ENCODE data around the gene SART3.
"Not testable (repeated sequence)": the region's sequence is repeated elsewhere in the genome, so short reads cannot be mapped to it uniquely, and the experiment has no call there.

The SART3 gene

DNA sequence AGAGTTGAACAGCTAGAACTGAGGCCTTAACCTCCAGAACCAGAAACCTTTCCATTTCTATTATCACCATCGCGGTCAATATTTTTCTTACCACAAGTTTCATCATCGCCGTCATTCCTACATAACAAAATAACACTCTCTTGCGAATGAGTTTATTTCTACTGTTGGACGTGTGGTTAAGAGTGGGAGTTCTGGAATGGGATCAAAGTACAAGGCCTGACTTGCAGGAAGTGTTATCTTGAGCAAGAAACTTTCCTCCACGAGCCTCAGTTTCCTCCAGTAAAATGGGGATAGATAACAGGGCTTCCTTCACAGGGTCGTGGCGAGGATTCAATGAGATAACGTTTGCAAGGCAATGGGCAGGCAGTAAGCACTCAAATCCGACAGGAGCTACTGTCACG lies 652 bp downstream of the SART3 start:
- TF ChIP-seq, protein P1, sequence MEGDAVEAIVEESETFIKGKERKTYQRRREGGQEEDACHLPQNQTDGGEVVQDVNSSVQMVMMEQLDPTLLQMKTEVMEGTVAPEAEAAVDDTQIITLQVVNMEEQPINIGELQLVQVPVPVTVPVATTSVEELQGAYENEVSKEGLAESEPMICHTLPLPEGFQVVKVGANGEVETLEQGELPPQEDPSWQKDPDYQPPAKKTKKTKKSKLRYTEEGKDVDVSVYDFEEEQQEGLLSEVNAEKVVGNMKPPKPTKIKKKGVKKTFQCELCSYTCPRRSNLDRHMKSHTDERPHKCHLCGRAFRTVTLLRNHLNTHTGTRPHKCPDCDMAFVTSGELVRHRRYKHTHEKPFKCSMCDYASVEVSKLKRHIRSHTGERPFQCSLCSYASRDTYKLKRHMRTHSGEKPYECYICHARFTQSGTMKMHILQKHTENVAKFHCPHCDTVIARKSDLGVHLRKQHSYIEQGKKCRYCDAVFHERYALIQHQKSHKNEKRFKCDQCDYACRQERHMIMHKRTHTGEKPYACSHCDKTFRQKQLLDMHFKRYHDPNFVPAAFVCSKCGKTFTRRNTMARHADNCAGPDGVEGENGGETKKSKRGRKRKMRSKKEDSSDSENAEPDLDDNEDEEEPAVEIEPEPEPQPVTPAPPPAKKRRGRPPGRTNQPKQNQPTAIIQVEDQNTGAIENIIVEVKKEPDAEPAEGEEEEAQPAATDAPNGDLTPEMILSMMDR (IDR thresholded peaks at IDR 0.05; ENCODE audit: unreplicated experiment in 3 of 3), result no peak
- H3K36me3 Mint-ChIP-seq (ENCODE audit: low read depth), result peaks cover 14% of the 10 kb centered on the region
- peaks cover 53% of the 10 kb centered on the region for H3K4me1 Mint-ChIP-seq

DNA sequence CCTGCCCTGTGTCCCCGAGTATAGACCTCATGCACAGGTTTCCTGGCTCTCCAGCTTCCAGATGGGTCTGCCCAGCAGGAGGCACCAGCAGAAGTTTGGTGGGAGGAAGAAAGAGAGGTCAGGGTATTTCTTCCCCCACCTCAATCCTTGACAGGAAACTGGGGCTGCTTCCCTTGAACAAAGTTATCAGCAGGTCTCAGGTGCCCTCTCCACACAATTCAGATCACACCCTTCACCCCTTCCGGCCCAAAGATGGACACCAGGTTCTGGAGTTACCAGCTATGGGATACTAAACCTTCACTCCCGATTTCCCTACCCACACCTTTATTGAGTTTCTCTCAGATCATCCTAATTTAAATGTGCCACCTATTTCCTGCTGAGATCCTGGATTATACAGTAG lies 1.2 kb downstream of the SART3 start:
- Mint-ChIP-seq H3K4me3 (peak overlapping the region; percentile 97 to 100 (median 100)), H3K4me1 (peaks cover 52% of the 10 kb centered on the region), H3K27me3 (ENCODE audit: low read depth) (no peaks in the 10 kb centered on the region), H3K36me3 (ENCODE audit: low read depth) (peaks cover 12% of the 10 kb centered on the region), H3K27ac (peak overlapping the region; percentile 98 to 99 (median 99)), H3K9me3 (no peaks in the 10 kb centered on the region)
- TF ChIP-seq, protein P1 (IDR thresholded peaks at IDR 0.05; ENCODE audit: unreplicated experiment in 3 of 3), result no peak

More for the DNA sequence above, 652 bp downstream of the SART3 start:
- Mint-ChIP-seq H3K27me3 (ENCODE audit: low read depth) (no peaks in the 10 kb centered on the region), H3K9me3 (no peaks in the 10 kb centered on the region), H3K27ac (peak overlapping the region; percentile 98 to 99 (median 99)), H3K4me3 (peak overlapping the region; percentile 97 to 100 (median 100))

DNA sequence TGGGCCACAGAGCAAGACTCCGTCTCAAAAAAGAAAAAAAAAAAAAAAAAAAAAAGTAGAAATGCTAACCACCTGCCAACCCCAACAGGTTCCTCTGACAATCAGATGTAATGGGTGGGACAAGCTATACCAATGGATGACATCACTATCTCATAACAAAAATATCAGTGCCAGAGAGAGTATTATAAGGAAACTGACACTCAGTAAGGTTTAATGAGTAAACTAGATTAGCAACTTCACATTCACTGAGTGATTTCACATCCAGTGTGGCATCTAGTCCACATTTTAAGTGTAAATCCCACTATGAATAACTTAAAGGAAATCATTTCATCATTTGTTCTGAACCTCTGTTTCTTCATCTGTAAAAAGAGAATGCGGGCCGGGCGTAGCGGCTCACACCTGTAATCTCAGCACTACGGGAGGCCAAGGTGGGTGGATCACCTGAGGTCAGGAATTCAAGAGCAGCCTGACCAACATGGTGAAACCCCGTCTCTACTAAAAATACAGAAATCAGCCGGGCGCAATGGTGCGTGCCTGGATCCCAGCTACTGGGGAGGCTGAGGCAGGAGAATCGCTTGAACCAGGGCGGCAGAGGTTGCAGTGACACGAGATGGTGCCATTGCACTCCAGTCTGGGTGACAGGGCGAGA lies 1.8 kb downstream of the SART3 start:
- Mint-ChIP-seq H3K4me1 (peaks cover 52% of the 10 kb centered on the region), H3K36me3 (ENCODE audit: low read depth) (peaks cover 10% of the 10 kb centered on the region), H3K27me3 (ENCODE audit: low read depth) (no peaks in the 10 kb centered on the region), H3K27ac (peak overlapping the region in 1 of 3 experiments; percentile 54), H3K4me3 (peak overlapping the region; percentile 97 to 100 (median 100)), H3K9me3 (no peaks in the 10 kb centered on the region)
- TF ChIP-seq, protein P1 (IDR thresholded peaks at IDR 0.05; ENCODE audit: unreplicated experiment in 3 of 3), result no peak

DNA sequence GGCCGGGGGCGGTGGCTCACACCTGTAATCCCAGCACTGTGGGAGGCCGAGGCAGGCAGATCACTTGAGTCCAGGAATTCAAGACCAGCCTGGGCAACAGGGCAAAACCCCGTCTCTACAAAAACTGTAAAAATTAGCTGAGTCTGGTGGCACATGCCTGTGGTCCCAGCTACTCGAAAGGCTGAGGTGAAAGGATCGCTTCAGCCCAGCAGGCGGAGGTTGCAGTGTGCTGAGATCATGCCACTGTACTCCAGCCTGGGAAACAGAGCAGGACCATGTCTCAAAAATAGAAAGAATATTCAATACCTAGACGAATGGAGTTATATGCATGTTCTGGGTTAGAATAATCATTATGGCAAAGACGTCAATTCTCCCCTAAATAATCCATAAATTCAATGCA lies 5.6 kb downstream of the SART3 start:
- not testable (repeated sequence) for H3K27me3 Mint-ChIP-seq (ENCODE audit: low read depth); H3K27ac Mint-ChIP-seq; H3K9me3 Mint-ChIP-seq; H3K4me3 Mint-ChIP-seq
- peaks cover 37% of the 10 kb centered on the region for H3K4me1 Mint-ChIP-seq
- H3K36me3 Mint-ChIP-seq (ENCODE audit: low read depth), result peaks cover 10% of the 10 kb centered on the region

DNA sequence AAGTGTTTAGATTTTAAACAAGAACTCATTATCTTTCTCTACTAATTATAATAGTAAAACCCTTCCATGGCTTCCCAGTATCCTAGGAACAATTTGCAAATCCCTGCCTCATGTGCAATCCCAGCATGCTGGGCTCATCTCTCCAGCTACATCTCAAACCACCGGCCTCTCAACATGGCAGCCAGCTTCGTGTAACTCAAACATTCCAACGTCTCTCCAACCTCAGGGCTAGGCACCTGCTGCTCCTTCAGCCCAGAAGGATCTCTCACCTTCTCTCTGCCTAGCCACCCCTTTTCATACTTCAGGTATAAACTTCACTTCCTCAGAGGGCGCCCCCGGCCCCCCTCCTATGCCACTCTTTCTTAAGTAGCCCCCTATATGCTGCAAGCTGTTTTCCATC lies 7.2 kb downstream of the SART3 start:
- Mint-ChIP-seq H3K4me3 (no peak overlapping the region), H3K27ac (no peak overlapping the region), H3K4me1 (peaks cover 25% of the 10 kb centered on the region), H3K9me3 (no peaks in the 10 kb centered on the region), H3K27me3 (ENCODE audit: low read depth) (no peaks in the 10 kb centered on the region), H3K36me3 (ENCODE audit: low read depth) (peaks cover 14% of the 10 kb centered on the region)
- TF ChIP-seq, protein P1 (IDR thresholded peaks at IDR 0.05; ENCODE audit: unreplicated experiment in 3 of 3), result no peak

DNA sequence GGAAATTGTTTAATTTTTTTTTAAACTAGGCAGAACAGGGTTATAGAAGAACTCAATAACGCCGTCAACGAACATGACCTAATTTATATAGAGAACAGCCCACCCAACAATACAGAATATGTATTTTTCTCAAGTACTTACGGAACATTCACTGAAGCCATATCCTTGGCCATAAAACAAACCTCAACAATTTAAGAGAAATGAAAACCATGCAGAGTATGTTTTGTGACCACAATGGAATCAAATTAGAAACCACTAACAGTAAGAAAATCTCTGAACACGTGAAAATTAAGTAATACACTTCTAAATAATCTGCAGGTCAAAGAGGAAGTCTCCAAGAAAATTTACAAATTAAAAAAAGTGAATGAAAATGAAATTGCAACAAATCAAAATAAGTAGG lies 9.4 kb downstream of the SART3 start:
- no peaks in the 10 kb centered on the region for H3K9me3 Mint-ChIP-seq
- H3K36me3 Mint-ChIP-seq (ENCODE audit: low read depth), result peaks cover 22% of the 10 kb centered on the region

More for the DNA sequence above, 9.4 kb downstream of the SART3 start:
- Mint-ChIP-seq H3K4me1 (peaks cover 12% of the 10 kb centered on the region), H3K4me3 (no peak overlapping the region), H3K27me3 (ENCODE audit: low read depth) (no peaks in the 10 kb centered on the region), H3K27ac (no peak overlapping the region)
- TF ChIP-seq, protein P1 (IDR thresholded peaks at IDR 0.05; ENCODE audit: unreplicated experiment in 3 of 3), result no peak
